DOHH2 (cell line): ENCODE results near the gene PNPLA8.

ENCODE experiments used
- CTCF ChIP-seq: fragments of 200-600 bp; sonication (generic); IDR thresholded peaks from one replicate; pipeline ENCODE4 v1.5.1; 2014; ENCODE audit warnings: antibody characterized with exemption, mild to moderate bottlenecking, low read depth, low read length; ENCODE audit not compliant: poor library complexity, severe bottlenecking
- EZH2phosphoT487 ChIP-seq: fragments of 200-600 bp; sonication (generic); IDR thresholded peaks from 2 replicates; pipeline ENCODE4 v1.6.1; 2017; ENCODE audit warnings: borderline replicate concordance, mild to moderate bottlenecking, antibody characterized with exemption, low read length, moderate library complexity, mixed read lengths

- TF ChIP-seq EZH2phosphoT487 (no peak), CTCF (no peak)
Observed at GRCh38 chr7:108529341-108529740, 3.4 kb upstream of the PNPLA8 start.
